CMK (cell line): ENCODE results near the gene OSTF1.

Source experiments
- DNase-seq: peaks from one replicate; pipeline ENCODE4 v3.0.0-alpha.2; 2010; ENCODE audit warnings: low read depth

The OSTF1 gene

GRCh38 chr9:75167281-75167680, 79.0 kb downstream of the OSTF1 start:
- DNase-seq = no peak

DNA sequence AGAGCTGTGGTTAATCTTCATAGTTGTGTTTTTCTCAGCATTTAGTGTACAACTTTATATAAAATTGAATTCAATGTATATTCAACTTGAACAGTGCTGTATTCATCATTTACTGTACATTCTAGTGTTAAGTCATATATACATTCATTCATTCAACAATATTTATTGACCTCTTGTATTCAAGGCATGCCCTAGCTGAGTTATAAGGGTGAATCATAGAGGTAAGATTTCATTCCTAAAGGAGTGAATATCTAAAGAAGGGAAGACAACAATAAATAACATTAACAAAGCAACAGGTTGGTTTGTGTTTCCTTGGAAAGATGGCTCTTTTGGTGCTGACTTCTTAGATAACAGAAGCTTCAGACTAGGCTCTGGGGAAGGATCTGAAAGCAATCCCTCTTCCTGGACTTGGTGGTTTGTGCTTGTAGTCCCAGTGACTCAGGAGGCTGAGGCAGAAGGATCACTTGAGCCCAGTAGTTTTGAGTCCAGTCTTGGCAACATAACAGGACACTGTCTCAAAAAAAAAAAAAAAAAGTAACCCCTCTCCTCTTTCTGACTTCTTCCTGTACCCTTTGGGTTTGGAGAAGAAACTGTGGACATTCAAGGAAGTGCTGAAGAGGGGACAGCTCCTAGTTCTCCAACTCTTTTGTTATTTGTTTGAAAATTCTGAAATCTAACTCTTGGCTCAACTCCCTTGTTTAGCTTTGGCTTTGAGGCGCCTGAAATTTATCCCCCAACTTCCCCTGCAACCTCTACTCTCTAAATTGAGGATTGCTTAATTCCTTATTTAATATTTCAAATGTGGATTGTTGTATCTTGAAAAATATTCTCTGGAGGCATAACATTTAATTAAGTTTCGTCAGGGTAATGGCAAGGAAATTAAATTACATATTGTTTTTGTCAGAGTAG, 80.2 kb downstream of the OSTF1 start:
- DNase-seq = no peak

DNA sequence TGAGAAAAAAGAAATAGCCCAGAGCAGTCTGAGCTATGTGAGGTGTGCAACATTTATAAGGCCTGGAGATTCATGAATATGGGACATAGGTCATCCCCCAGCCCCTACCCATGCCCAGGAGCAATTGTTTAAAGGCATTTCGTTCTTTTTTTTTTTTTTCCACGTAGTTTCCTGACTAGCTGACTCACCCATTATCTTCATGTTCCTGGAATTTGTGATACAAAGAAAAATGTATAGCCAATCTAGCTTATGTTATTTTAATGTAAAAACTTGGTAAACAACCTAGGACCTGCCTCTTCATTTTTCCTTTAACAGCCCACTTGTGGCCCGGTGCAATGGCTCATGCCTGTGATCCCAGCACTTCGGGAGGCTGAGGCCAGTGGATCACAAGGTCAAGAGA, 81.3 kb downstream of the OSTF1 start:
- no peak for DNase-seq

DNA sequence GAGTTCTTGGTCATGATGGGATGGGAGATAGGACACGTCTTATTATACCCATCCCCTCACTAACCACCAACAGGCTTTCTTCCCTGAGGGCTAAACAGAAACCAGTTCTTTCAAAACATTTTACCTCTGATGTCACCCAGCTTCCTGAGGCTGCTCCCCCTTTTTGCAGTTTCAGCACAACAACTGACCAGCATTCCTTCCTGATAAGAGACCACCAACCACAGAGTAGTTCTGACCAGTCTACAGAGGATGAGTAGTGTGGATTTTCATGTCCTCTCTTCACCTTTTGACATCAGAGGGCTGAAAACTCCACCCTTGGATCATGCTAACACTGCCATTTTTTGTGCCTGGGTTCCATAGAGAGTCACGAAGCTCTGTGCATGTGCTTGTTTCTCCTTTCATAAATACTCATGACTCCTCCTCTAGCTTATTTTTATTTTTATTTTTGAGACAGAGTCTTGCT, 82.6 kb downstream of the OSTF1 start:
- peak; percentile 29 for DNase-seq

- DNase-seq = no peak
These were observed 87.1 kb downstream of the OSTF1 start for GRCh38 chr9:75175395-75175794.

- no peak for DNase-seq
These were observed 87.7 kb downstream of the OSTF1 start for GRCh38 chr9:75176037-75176436.

- no peak for DNase-seq
These were observed 93.4 kb downstream of the OSTF1 start for GRCh38 chr9:75181750-75182149.

- DNase-seq = no peak
These were observed 95.0 kb downstream of the OSTF1 start for GRCh38 chr9:75183306-75183705.

- DNase-seq = no peak
These were observed 96.2 kb downstream of the OSTF1 start for GRCh38 chr9:75184471-75184870.

- DNase-seq = no peak
These were observed 97.4 kb downstream of the OSTF1 start for GRCh38 chr9:75185585-75186170.

GRCh38 chr9:75186767-75187380, 98.6 kb downstream of the OSTF1 start:
- DNase-seq = no peak

DNA sequence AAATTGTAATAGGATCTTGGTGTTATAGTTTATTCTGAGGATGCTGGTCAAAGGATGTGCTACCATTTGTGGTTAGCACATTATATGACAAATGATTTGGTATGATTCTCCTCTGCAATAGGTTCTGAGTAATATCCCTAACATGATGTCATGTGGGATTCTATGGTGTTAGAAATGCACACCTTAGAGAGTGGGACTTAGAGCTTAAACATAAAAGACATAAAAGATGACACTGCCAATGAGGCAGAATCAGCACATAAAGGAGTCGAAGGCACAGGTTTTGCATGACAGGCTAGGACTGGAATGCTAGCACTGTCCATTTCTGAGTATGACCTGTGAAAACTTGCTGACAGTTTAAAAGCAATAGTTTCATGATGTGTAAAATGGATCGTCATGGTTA, 100.4 kb downstream of the OSTF1 start:
- no peak for DNase-seq

DNA sequence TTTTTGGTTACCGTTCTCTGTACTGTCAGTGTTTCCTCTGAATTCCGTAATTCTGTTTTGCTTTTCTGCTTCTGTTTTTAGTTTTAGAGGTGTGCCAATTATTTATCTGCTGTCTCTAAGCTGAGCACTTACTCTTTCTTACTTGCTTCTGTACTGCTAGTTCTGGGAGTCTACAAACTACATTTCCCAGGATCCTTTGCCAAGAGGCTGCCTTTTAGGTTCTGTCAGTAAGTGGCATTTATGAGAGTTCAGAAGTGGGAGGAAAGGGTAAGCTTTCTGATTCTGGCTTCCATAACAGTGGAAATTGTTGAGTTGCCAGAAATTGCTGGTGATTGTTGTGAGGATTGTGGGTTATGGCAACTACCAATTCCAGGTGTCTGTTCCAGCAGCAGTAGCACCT, 102.4 kb downstream of the OSTF1 start:
- DNase-seq = no peak
